ENCODE data around the gene VRK1.

VRK1 gene

DNA sequence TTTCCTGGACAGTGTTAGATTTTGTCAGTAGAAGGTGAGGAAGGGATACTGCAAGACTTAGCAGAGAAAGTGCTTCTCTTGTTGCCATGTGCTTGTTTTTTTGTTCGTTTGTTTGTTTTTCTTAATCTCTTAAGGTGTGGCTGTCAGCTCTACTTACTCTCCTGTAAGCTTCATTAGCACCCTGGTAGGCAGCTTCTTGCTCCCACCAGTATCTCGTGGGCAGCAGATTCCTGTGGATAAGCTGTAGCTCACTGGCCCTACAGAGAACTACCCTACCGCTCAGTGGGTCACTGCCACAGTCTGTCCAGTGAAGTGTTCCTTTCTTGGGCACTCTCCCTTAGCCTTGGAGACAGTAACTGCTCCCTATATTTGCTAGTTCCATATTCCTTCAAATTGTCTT lies 30.1 kb downstream of the VRK1 start:
- peaks cover 9% of the 10 kb centered on the region; the same call in 1 of the 2 replicates for H3K9me3 ChIP-seq (ENCODE audit: insufficient read depth, low read length)
- H3K4me3 ChIP-seq (ENCODE audit: insufficient read depth, low read length, poor library complexity, severe bottlenecking): no peak overlapping the region
- H3F3A ChIP-seq (ENCODE audit: insufficient read depth): no peaks in the 10 kb centered on the region
- no peak overlapping the region for H2AFZ ChIP-seq (ENCODE audit: low read depth, low read length, severe bottlenecking)
- peaks cover 100% of the 10 kb centered on the region for H3K79me2 ChIP-seq (ENCODE audit: insufficient read depth, low read length)
- peaks cover 28% of the 10 kb centered on the region for H3K36me3 ChIP-seq (ENCODE audit: low read length)
- H3K27ac ChIP-seq (ENCODE audit: low read depth, low read length): no peak overlapping the region
- peaks cover 9% of the 10 kb centered on the region; the same call in 1 of the 2 replicates for H4K20me1 ChIP-seq (ENCODE audit: low read depth, low read length)
- no peak overlapping the region for H3K9ac ChIP-seq (ENCODE audit: low read length)
- H3K4me2 ChIP-seq (ENCODE audit: low read depth, low read length, poor library complexity, severe bottlenecking): no peak overlapping the region
- no peaks in the 10 kb centered on the region for H3K27me3 ChIP-seq (ENCODE audit: low read length)
- H3K9me2 ChIP-seq (replicated peaks; ENCODE audit: insufficient read depth, low read length): no peaks in the 10 kb centered on the region
- no peak for TF ChIP-seq EZH2phosphoT487 (conservative IDR thresholded peaks at IDR 0.05; ENCODE audit: low read length)
- TF ChIP-seq, protein P1, sequence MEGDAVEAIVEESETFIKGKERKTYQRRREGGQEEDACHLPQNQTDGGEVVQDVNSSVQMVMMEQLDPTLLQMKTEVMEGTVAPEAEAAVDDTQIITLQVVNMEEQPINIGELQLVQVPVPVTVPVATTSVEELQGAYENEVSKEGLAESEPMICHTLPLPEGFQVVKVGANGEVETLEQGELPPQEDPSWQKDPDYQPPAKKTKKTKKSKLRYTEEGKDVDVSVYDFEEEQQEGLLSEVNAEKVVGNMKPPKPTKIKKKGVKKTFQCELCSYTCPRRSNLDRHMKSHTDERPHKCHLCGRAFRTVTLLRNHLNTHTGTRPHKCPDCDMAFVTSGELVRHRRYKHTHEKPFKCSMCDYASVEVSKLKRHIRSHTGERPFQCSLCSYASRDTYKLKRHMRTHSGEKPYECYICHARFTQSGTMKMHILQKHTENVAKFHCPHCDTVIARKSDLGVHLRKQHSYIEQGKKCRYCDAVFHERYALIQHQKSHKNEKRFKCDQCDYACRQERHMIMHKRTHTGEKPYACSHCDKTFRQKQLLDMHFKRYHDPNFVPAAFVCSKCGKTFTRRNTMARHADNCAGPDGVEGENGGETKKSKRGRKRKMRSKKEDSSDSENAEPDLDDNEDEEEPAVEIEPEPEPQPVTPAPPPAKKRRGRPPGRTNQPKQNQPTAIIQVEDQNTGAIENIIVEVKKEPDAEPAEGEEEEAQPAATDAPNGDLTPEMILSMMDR (IDR thresholded peaks at IDR 0.05; ENCODE audit: insufficient read depth, low read length, poor library complexity, severe bottlenecking): no peak

DNA sequence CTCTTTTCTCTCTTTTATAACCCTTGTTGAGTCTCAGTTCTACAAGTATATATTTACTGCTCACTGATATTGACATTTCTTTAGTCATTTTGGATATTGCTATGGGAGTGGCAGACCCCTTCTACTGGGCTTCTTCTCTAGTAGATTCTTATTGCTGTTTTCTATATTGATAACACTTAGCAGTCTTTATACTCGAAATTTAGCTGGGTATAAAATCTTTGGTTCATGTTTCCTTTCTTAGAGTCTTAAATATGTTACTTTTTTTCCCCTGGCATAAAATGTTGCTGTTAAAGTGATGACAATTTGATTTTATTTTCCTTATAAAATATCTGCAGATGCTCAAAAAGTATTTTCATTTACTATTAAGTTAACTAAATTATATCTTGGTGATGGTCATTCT lies 32.6 kb downstream of the VRK1 start:
- peaks cover 91% of the 10 kb centered on the region for H3K79me2 ChIP-seq (ENCODE audit: insufficient read depth, low read length)

DNA sequence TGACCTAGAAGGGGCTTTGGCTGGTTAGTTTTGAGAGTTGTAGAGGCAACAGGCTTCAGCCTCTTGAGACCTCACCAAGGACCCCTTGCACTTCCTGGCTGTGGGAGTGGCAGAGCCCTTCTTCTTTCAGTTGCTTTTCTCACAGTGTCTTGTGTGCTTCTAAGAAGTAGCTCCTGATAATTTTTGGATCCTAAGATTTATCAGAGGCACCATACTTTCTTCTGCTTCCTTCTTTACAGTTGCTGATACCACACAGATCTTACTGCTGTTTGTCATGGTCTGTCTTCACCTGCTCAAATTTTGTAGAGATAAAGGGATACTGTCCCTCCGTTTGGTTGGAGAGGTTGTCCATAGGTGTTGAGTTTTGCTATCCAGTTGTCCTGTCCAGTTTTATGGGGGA lies 33.8 kb downstream of the VRK1 start:
- no peak overlapping the region for H3K27ac ChIP-seq (ENCODE audit: low read depth, low read length)
- H3K36me3 ChIP-seq (ENCODE audit: low read length): peaks cover 48% of the 10 kb centered on the region
- H3K4me2 ChIP-seq (ENCODE audit: low read depth, low read length, poor library complexity, severe bottlenecking): no peak overlapping the region

More for the DNA sequence above, 32.6 kb downstream of the VRK1 start:
- Histone ChIP-seq H3K9me3 (ENCODE audit: insufficient read depth, low read length) (peaks cover 9% of the 10 kb centered on the region; the same call in 1 of the 2 replicates), H3K27me3 (ENCODE audit: low read length) (no peaks in the 10 kb centered on the region), H3K27ac (ENCODE audit: low read depth, low read length) (no peak overlapping the region), H3K9ac (ENCODE audit: low read length) (no peak overlapping the region), H3K9me2 (replicated peaks; ENCODE audit: insufficient read depth, low read length) (no peaks in the 10 kb centered on the region), H3K4me2 (ENCODE audit: low read depth, low read length, poor library complexity, severe bottlenecking) (no peak overlapping the region), H3K4me3 (ENCODE audit: insufficient read depth, low read length, poor library complexity, severe bottlenecking) (no peak overlapping the region), H3F3A (ENCODE audit: insufficient read depth) (no peaks in the 10 kb centered on the region), H2AFZ (ENCODE audit: low read depth, low read length, severe bottlenecking) (no peak overlapping the region), H4K20me1 (ENCODE audit: low read depth, low read length) (no peaks in the 10 kb centered on the region; the same call in 1 of the 2 replicates), H3K36me3 (ENCODE audit: low read length) (peaks cover 39% of the 10 kb centered on the region)
- TF ChIP-seq, protein P1 (IDR thresholded peaks at IDR 0.05; ENCODE audit: insufficient read depth, low read length, poor library complexity, severe bottlenecking): no peak
- no peak for TF ChIP-seq EZH2phosphoT487 (conservative IDR thresholded peaks at IDR 0.05; ENCODE audit: low read length)

More for the DNA sequence above, 33.8 kb downstream of the VRK1 start:
- Histone ChIP-seq H4K20me1 (ENCODE audit: low read depth, low read length) (no peaks in the 10 kb centered on the region; the same call in 1 of the 2 replicates), H3F3A (ENCODE audit: insufficient read depth) (no peaks in the 10 kb centered on the region), H3K79me2 (ENCODE audit: insufficient read depth, low read length) (peaks cover 79% of the 10 kb centered on the region), H3K9me2 (replicated peaks; ENCODE audit: insufficient read depth, low read length) (no peaks in the 10 kb centered on the region), H3K27me3 (ENCODE audit: low read length) (no peaks in the 10 kb centered on the region), H3K9me3 (ENCODE audit: insufficient read depth, low read length) (peaks cover 9% of the 10 kb centered on the region; the same call in 1 of the 2 replicates), H2AFZ (ENCODE audit: low read depth, low read length, severe bottlenecking) (no peak overlapping the region), H3K9ac (ENCODE audit: low read length) (no peak overlapping the region), H3K4me3 (ENCODE audit: insufficient read depth, low read length, poor library complexity, severe bottlenecking) (no peak overlapping the region)
- TF ChIP-seq, protein P1 (IDR thresholded peaks at IDR 0.05; ENCODE audit: insufficient read depth, low read length, poor library complexity, severe bottlenecking): no peak
- TF ChIP-seq EZH2phosphoT487 (conservative IDR thresholded peaks at IDR 0.05; ENCODE audit: low read length): no peak
